ENCODE measurements around the gene CTNND1. TPM values are rescaled to one million over a fixed set of nuclear protein-coding genes. Genes with fewer than 3 reads are reported as not detected.
"Not testable (repeated sequence)": the region's sequence is repeated elsewhere in the genome, so short reads cannot be mapped to it uniquely, and the experiment has no call there.

The CTNND1 gene
- total RNA-seq (100 to 1,000 TPM; 113 to 149 TPM), polyA plus RNA-seq (ENCODE audit: insufficient read length in 2 of 2) (100 to 1,000 TPM; 126 to 137 TPM)
- long read RNA-seq, donor 1, full-length matches to known transcripts: 3 of 8 reads
- long read RNA-seq, donor 1, partial matches to known transcripts: 5 of 8 reads
- long read RNA-seq, donor 1, other reads (novel, unspliced or antisense): 0 of 8 reads
- long read RNA-seq, donor 2, full-length matches to known transcripts: 1 of 1 reads
- long read RNA-seq, donor 2, partial matches to known transcripts: 0 of 1 reads
- long read RNA-seq, donor 2, other reads (novel, unspliced or antisense): 0 of 1 reads
- long read RNA-seq, donor 3, full-length matches to known transcripts: 2 of 27 reads
- long read RNA-seq, donor 3, partial matches to known transcripts: 25 of 27 reads
- long read RNA-seq, donor 3, other reads (novel, unspliced or antisense): 0 of 27 reads
- long read RNA-seq, donor 4, full-length matches to known transcripts: 9 of 14 reads
- long read RNA-seq, donor 4, partial matches to known transcripts: 5 of 14 reads
- long read RNA-seq, donor 4, other reads (novel, unspliced or antisense): 0 of 14 reads

- WGBS (ENCODE audit: insufficient coverage): 2% methylated on average over 5 of the region's 13 CpGs
- H3K4me1 ChIP-seq (ENCODE audit: control insufficient read depth, insufficient read depth, low read length): peaks cover 13% of the 10 kb centered on the region
Observed at GRCh38 chr11:57761301-57762234, at the start of gene CTNND1. Gene CTNND1 (plus strand): TSS chr11:57761802. CDS start chr11:57791479, 29,677 bp downstream.

GRCh38 chr11:57712256-57713150 is 49.1 kb upstream of the CTNND1 start, which contains the start of gene TMX2:
Gene TMX2 (plus strand): TSS chr11:57712593. CDS start chr11:57712619, 26 bp downstream.
- peak within 1 kb of the TSS; percentile 81 for H3K27ac ChIP-seq (ENCODE audit: low read depth, low read length)
- H3K4me1 ChIP-seq (ENCODE audit: control insufficient read depth, insufficient read depth, low read length): peaks cover 19% of the 10 kb centered on the region
- peaks cover 7% of the 10 kb centered on the region for H3K36me3 ChIP-seq (ENCODE audit: control insufficient read depth, insufficient read depth, low read length)
- peak; percentile 95 to 100 (median 96) for DNase-seq (ENCODE audit: low read depth in 4 of 6, low spot score in 6 of 6)
- H3K4me3 ChIP-seq (ENCODE audit: low read depth, low read length): peak within 1 kb of the TSS; percentile 76
- under 1% methylated on average over 42 of the region's 53 CpGs for WGBS (ENCODE audit: insufficient coverage)
- H3K27me3 ChIP-seq (ENCODE audit: control insufficient read depth, insufficient read depth, low read length): no peaks in the 10 kb centered on the region
- H3K9me3 ChIP-seq (ENCODE audit: control insufficient read depth, insufficient read depth, low read length): no peaks in the 10 kb centered on the region

More at GRCh38 chr11:57761301-57762234, at the start of gene CTNND1:
- peak; percentile 89 to 99 (median 94) for DNase-seq (ENCODE audit: low read depth in 4 of 6, low spot score in 6 of 6)
- Histone ChIP-seq H3K27me3 (ENCODE audit: control insufficient read depth, insufficient read depth, low read length) (no peaks in the 10 kb centered on the region), H3K4me3 (ENCODE audit: low read depth, low read length) (peak within 1 kb of the TSS; percentile 94), H3K36me3 (ENCODE audit: control insufficient read depth, insufficient read depth, low read length) (no peaks in the 10 kb centered on the region), H3K27ac (ENCODE audit: low read depth, low read length) (peak within 1 kb of the TSS; percentile 99), H3K9me3 (ENCODE audit: control insufficient read depth, insufficient read depth, low read length) (no peaks in the 10 kb centered on the region)

- DNase-seq (ENCODE audit: low read depth in 4 of 6, low spot score in 6 of 6): no peak
- Histone ChIP-seq H3K9me3 (ENCODE audit: control insufficient read depth, insufficient read depth, low read length) (no peaks in the 10 kb centered on the region), H3K27me3 (ENCODE audit: control insufficient read depth, insufficient read depth, low read length) (no peaks in the 10 kb centered on the region), H3K4me3 (ENCODE audit: low read depth, low read length) (peak overlapping the region; percentile 76), H3K36me3 (ENCODE audit: control insufficient read depth, insufficient read depth, low read length) (peaks cover 11% of the 10 kb centered on the region), H3K27ac (ENCODE audit: low read depth, low read length) (no peak overlapping the region), H3K4me1 (ENCODE audit: control insufficient read depth, insufficient read depth, low read length) (peaks cover 19% of the 10 kb centered on the region)
- WGBS (ENCODE audit: insufficient coverage): 100% methylated on average over 2 of the region's 2 CpGs
Observed at GRCh38 chr11:57713835-57714234, 47.8 kb upstream of the CTNND1 start.

GRCh38 chr11:57716726-57717125 is 44.9 kb upstream of the CTNND1 start:
- not testable (repeated sequence) for H3K4me3 ChIP-seq (ENCODE audit: low read depth, low read length); H3K27ac ChIP-seq (ENCODE audit: low read depth, low read length); H3K4me1 ChIP-seq (ENCODE audit: control insufficient read depth, insufficient read depth, low read length); H3K9me3 ChIP-seq (ENCODE audit: control insufficient read depth, insufficient read depth, low read length); DNase-seq (ENCODE audit: low read depth in 4 of 6, low spot score in 6 of 6); H3K27me3 ChIP-seq (ENCODE audit: control insufficient read depth, insufficient read depth, low read length)
- H3K36me3 ChIP-seq (ENCODE audit: control insufficient read depth, insufficient read depth, low read length): peaks cover 14% of the 10 kb centered on the region
- no CpG with 5 or more reads among the region's 34 CpGs for WGBS (ENCODE audit: insufficient coverage)

- H3K27me3 ChIP-seq (ENCODE audit: control insufficient read depth, insufficient read depth, low read length): no peaks in the 10 kb centered on the region
- H3K27ac ChIP-seq (ENCODE audit: low read depth, low read length): no peak overlapping the region
- WGBS (ENCODE audit: insufficient coverage): 83% methylated on average over 1 of the region's 2 CpGs
- H3K4me1 ChIP-seq (ENCODE audit: control insufficient read depth, insufficient read depth, low read length): no peaks in the 10 kb centered on the region
- no peak for DNase-seq (ENCODE audit: low read depth in 4 of 6, low spot score in 6 of 6)
- no peaks in the 10 kb centered on the region for H3K9me3 ChIP-seq (ENCODE audit: control insufficient read depth, insufficient read depth, low read length)
- no peak overlapping the region for H3K4me3 ChIP-seq (ENCODE audit: low read depth, low read length)
- H3K36me3 ChIP-seq (ENCODE audit: control insufficient read depth, insufficient read depth, low read length): peaks cover 2% of the 10 kb centered on the region
Observed at GRCh38 chr11:57727185-57727584, 34.4 kb upstream of the CTNND1 start.

GRCh38 chr11:57728829-57729228 is 32.8 kb upstream of the CTNND1 start:
- no peak overlapping the region for H3K4me3 ChIP-seq (ENCODE audit: low read depth, low read length)
- DNase-seq (ENCODE audit: low read depth in 4 of 6, low spot score in 6 of 6): no peak
- WGBS (ENCODE audit: insufficient coverage): 86% methylated on average over 3 of the region's 7 CpGs
- no peaks in the 10 kb centered on the region for H3K9me3 ChIP-seq (ENCODE audit: control insufficient read depth, insufficient read depth, low read length)
- no peak overlapping the region for H3K27ac ChIP-seq (ENCODE audit: low read depth, low read length)
- H3K36me3 ChIP-seq (ENCODE audit: control insufficient read depth, insufficient read depth, low read length): peaks cover 8% of the 10 kb centered on the region
- no peaks in the 10 kb centered on the region for H3K4me1 ChIP-seq (ENCODE audit: control insufficient read depth, insufficient read depth, low read length)
- no peaks in the 10 kb centered on the region for H3K27me3 ChIP-seq (ENCODE audit: control insufficient read depth, insufficient read depth, low read length)

- no peaks in the 10 kb centered on the region for H3K27me3 ChIP-seq (ENCODE audit: control insufficient read depth, insufficient read depth, low read length)
- H3K36me3 ChIP-seq (ENCODE audit: control insufficient read depth, insufficient read depth, low read length): peaks cover 13% of the 10 kb centered on the region
- no peak overlapping the region for H3K4me3 ChIP-seq (ENCODE audit: low read depth, low read length)
- H3K9me3 ChIP-seq (ENCODE audit: control insufficient read depth, insufficient read depth, low read length): no peaks in the 10 kb centered on the region
- DNase-seq (ENCODE audit: low read depth in 4 of 6, low spot score in 6 of 6): no peak
- 91% methylated on average over 4 of the region's 7 CpGs for WGBS (ENCODE audit: insufficient coverage)
- H3K4me1 ChIP-seq (ENCODE audit: control insufficient read depth, insufficient read depth, low read length): no peaks in the 10 kb centered on the region
- H3K27ac ChIP-seq (ENCODE audit: low read depth, low read length): no peak overlapping the region
Observed at GRCh38 chr11:57729479-57729878, 32.1 kb upstream of the CTNND1 start.

- WGBS (ENCODE audit: insufficient coverage): no CpG with 5 or more reads among the region's 1 CpG
- Histone ChIP-seq H3K27me3 (ENCODE audit: control insufficient read depth, insufficient read depth, low read length) (no peaks in the 10 kb centered on the region), H3K4me3 (ENCODE audit: low read depth, low read length) (no peak overlapping the region), H3K9me3 (ENCODE audit: control insufficient read depth, insufficient read depth, low read length) (no peaks in the 10 kb centered on the region), H3K4me1 (ENCODE audit: control insufficient read depth, insufficient read depth, low read length) (no peaks in the 10 kb centered on the region), H3K36me3 (ENCODE audit: control insufficient read depth, insufficient read depth, low read length) (peaks cover 25% of the 10 kb centered on the region), H3K27ac (ENCODE audit: low read depth, low read length) (no peak overlapping the region)
- no peak for DNase-seq (ENCODE audit: low read depth in 4 of 6, low spot score in 6 of 6)
Observed at GRCh38 chr11:57732661-57733060, 28.9 kb upstream of the CTNND1 start.

All from spinal cord (tissue), 10 donors.